DND-41 (cell line): ENCODE results near the gene OR1G1.
"Not testable (repeated sequence)": the region's sequence is repeated elsewhere in the genome, so short reads cannot be mapped to it uniquely, and the experiment has no call there.

Experiments
- ATAC-seq: fragments of 200-7000 bp; cut with Tn5 transposase; 3 replicates; pipeline ENCODE4 v1.9.1; 2021; ENCODE audit warnings: low read depth; ENCODE audit not compliant: insufficient read depth
- DNase-seq: peaks from one replicate; pipeline ENCODE4 v3.0.0-alpha.2; 2020
- H2AFZ ChIP-seq: 2 replicates; pipeline ENCODE4 v1.6.0; 2012; ENCODE audit warnings: low read depth, low read length
- H3K27ac ChIP-seq: 2 replicates; pipeline ENCODE4 v1.5.1; 2012; ENCODE audit warnings: low read length, inconsistent platforms
- H3K27me3 ChIP-seq: fragments of 200-600 bp; sonication (generic); 2 replicates; pipeline ENCODE4 v1.6.0; 2012; ENCODE audit warnings: low read length, mild to moderate bottlenecking, inconsistent platforms; ENCODE audit not compliant: insufficient read depth, poor library complexity
- H3K36me3 ChIP-seq: 2 replicates; pipeline ENCODE4 v1.5.1; 2012; ENCODE audit warnings: low read length, inconsistent platforms; ENCODE audit not compliant: insufficient read depth
- H3K4me1 ChIP-seq: 2 replicates; pipeline ENCODE4 v1.5.1; 2012; ENCODE audit warnings: mild to moderate bottlenecking, low read length; ENCODE audit not compliant: insufficient read depth
- H3K4me2 ChIP-seq: 2 replicates; pipeline ENCODE4 v1.6.0; 2012; ENCODE audit warnings: mild to moderate bottlenecking, moderate library complexity, low read length, inconsistent platforms; ENCODE audit not compliant: insufficient read depth
- H3K4me3 ChIP-seq, 2 experiments: fragments of 200-600 bp in 1 of 2; shearing (Covaris generic) in 1 of 2; 2 replicates each; pipeline ENCODE4 v1.5.1; 2012 to 2016; ENCODE audit warnings: inconsistent platforms in 2 of 2, low read length in 2 of 2, mild to moderate bottlenecking in 2 of 2, low read depth in 1 of 2, moderate library complexity in 1 of 2
- H3K79me2 ChIP-seq: 2 replicates; pipeline ENCODE4 v1.6.0; 2012; ENCODE audit warnings: low read length, inconsistent platforms; ENCODE audit not compliant: insufficient read depth
- H3K9ac ChIP-seq: 2 replicates; pipeline ENCODE4 v1.6.0; 2012; ENCODE audit warnings: low read depth, mild to moderate bottlenecking, inconsistent platforms, low read length, moderate library complexity
- H3K9me3 ChIP-seq: 2 replicates; pipeline ENCODE4 v1.5.1; 2012; ENCODE audit warnings: low read length, moderate library complexity, mild to moderate bottlenecking, inconsistent platforms; ENCODE audit not compliant: insufficient read depth, severe bottlenecking
- H4K20me1 ChIP-seq: 2 replicates; pipeline ENCODE4 v1.6.0; 2012; ENCODE audit warnings: low read length; ENCODE audit not compliant: insufficient read depth
- EZH2 ChIP-seq: IDR thresholded peaks from 3 replicates; pipeline ENCODE4 v1.6.1; 2012; ENCODE audit warnings: borderline replicate concordance, low read depth, mild to moderate bottlenecking, moderate library complexity, low read length, inconsistent platforms; ENCODE audit not compliant: severe bottlenecking
- TF ChIP-seq, protein P1 (sequence below): IDR thresholded peaks from 2 replicates; pipeline ENCODE4 v1.5.1; 2012; ENCODE audit warnings: borderline replicate concordance, low read length, moderate library complexity, mild to moderate bottlenecking; ENCODE audit not compliant: poor library complexity, severe bottlenecking; ENCODE audit errors: extremely low read depth

Gene OR1G1

DNA sequence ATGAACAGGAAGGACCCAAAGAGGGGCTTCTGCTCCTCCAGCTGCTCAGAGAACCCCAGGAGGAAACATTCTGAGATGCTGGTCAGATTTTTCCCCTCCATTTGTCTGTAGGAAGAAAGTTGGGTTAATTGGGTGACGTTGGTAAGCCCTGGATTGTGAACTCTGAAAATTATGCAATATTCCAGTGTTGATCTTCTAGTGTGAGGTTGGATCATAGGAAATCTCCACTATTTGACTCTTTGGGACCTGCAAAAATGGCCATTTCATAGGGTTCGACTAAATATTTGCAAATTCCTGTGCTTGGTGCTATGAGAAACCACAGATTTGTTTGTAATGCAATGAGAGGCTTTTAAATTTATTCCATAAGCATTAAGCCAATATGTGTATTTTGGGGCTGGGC, at the start of gene OR1G1:
OR1G1 (minus strand) TSS at position 101 of the 400 bp plus-strand sequence; CDS start at position 101, 0 bp downstream.
- ATAC-seq (no peak), DNase-seq (no peak)
- H3K27ac ChIP-seq = no peak within 1 kb of the TSS
- no peaks in the 10 kb centered on the region for H3K79me2 ChIP-seq
- no peak within 1 kb of the TSS for H3K4me3 ChIP-seq
- no peak for TF ChIP-seq EZH2
- TF ChIP-seq, protein P1, sequence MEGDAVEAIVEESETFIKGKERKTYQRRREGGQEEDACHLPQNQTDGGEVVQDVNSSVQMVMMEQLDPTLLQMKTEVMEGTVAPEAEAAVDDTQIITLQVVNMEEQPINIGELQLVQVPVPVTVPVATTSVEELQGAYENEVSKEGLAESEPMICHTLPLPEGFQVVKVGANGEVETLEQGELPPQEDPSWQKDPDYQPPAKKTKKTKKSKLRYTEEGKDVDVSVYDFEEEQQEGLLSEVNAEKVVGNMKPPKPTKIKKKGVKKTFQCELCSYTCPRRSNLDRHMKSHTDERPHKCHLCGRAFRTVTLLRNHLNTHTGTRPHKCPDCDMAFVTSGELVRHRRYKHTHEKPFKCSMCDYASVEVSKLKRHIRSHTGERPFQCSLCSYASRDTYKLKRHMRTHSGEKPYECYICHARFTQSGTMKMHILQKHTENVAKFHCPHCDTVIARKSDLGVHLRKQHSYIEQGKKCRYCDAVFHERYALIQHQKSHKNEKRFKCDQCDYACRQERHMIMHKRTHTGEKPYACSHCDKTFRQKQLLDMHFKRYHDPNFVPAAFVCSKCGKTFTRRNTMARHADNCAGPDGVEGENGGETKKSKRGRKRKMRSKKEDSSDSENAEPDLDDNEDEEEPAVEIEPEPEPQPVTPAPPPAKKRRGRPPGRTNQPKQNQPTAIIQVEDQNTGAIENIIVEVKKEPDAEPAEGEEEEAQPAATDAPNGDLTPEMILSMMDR = no peak
- H3K9me3 ChIP-seq = no peaks in the 10 kb centered on the region
- no peaks in the 10 kb centered on the region for H4K20me1 ChIP-seq
- no peaks in the 10 kb centered on the region for H3K36me3 ChIP-seq
- no peak within 1 kb of the TSS for H3K9ac ChIP-seq
- peaks cover 3% of the 10 kb centered on the region for H3K27me3 ChIP-seq
- H2AFZ ChIP-seq = no peak within 1 kb of the TSS
- no peaks in the 10 kb centered on the region for H3K4me1 ChIP-seq
- H3K4me2 ChIP-seq = no peak within 1 kb of the TSS

DNA sequence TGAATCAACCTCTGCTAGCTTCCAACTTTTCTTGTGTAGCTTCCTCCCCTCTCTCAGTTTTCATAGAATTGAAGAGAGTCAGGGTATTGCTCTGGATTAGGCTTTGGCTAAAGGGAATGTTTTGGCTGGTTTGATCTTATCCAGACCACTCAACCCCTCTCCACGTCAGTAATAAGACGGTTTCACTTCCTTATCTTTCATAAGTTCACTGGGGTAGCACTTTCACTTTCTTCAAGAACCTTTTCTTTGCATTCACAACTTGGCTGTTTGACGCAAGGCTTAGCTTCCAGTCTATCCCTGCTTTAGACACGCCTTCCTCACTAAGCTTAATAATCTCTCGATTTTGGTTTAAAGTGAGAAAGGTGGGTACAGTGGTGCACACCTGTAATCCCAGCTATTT, 40.2 kb upstream of the OR1G1 start:
- DNase-seq = no peak
- Histone ChIP-seq H3K4me1 (no peaks in the 10 kb centered on the region), H2AFZ (no peak overlapping the region), H4K20me1 (no peaks in the 10 kb centered on the region), H3K27me3 (no peaks in the 10 kb centered on the region), H3K4me3 (no peak overlapping the region), H3K9me3 (peaks cover 3% of the 10 kb centered on the region), H3K36me3 (no peaks in the 10 kb centered on the region), H3K79me2 (no peaks in the 10 kb centered on the region), H3K27ac (no peak overlapping the region), H3K9ac (no peak overlapping the region), H3K4me2 (no peak overlapping the region)
- ATAC-seq = no peak
- no peak for TF ChIP-seq EZH2

DNA sequence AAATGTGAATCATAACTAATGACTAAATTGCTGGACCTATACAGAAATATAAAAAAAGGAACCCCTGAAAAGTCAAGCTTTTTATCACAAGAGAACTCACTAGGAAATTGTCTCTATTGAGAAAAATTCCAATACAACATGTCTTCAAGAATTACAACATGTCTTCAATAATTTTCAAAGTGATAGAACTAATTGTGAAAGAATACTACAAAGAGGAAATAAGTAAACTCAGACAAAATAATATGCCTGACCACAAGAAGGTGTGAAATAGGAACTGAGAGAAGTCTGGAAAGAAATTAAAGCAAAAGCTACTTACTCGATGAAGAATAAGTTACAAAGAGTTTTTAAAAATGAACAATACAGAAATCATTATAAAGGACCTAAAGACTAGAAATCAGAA, 29.9 kb upstream of the OR1G1 start:
- no peak overlapping the region for H3K27ac ChIP-seq
- H3K4me1 ChIP-seq = no peaks in the 10 kb centered on the region
- no peak overlapping the region for H2AFZ ChIP-seq
- TF ChIP-seq EZH2 = no peak
- TF ChIP-seq, protein P1 = no peak
- DNase-seq (no peak), ATAC-seq (no peak)
- no peaks in the 10 kb centered on the region for H3K36me3 ChIP-seq
- no peak overlapping the region for H3K4me2 ChIP-seq
- no peaks in the 10 kb centered on the region for H3K27me3 ChIP-seq
- no peaks in the 10 kb centered on the region for H3K9me3 ChIP-seq
- H4K20me1 ChIP-seq = no peaks in the 10 kb centered on the region
- H3K79me2 ChIP-seq = no peaks in the 10 kb centered on the region
- H3K4me3 ChIP-seq = no peak overlapping the region
- H3K9ac ChIP-seq = no peak overlapping the region

DNA sequence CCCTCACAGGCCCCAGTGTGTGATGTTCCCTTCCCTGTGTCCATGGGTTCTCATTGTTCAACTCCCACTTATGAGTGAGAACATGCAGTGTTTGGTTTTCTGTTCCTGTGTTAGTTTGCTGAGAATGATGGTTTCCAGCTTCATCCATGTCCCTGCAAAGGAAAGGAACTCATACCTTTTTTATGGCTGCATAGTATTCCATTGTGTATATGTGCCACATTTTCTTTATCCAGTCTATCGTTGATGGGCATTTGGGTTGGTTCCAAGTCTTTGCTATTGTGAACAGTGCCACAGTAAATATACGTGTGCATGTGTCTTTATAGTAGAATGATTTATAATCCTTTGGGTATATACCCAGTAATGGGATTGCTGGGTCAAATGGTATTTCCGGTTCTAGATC, 10.1 kb upstream of the OR1G1 start:
- H3K9me3 ChIP-seq, H3K4me3 ChIP-seq, H3K27me3 ChIP-seq, H3K4me1 ChIP-seq, DNase-seq, H4K20me1 ChIP-seq, H3K79me2 ChIP-seq, H3K27ac ChIP-seq, H2AFZ ChIP-seq, H3K9ac ChIP-seq, H3K4me2 ChIP-seq, ATAC-seq, H3K36me3 ChIP-seq: not testable (repeated sequence)
